Testis (tissue), 3 donors: ENCODE data around the gene SLC9A9. TPM values are rescaled to one million over a fixed set of nuclear protein-coding genes. Genes with fewer than 3 reads are reported as not detected.

ENCODE experiments used
- DNase-seq: peaks from one replicate; pipeline ENCODE4 v3.0.0-alpha.2; 2019
- H3K27ac ChIP-seq, 2 donors: fragments of 200-600 bp; sonication (generic); one replicate each; pipeline ENCODE4 v1.5.1; 2019
- H3K27me3 ChIP-seq: fragments of 200-600 bp; sonication (generic); one replicate; pipeline ENCODE4 v1.5.1; 2019
- H3K36me3 ChIP-seq: fragments of 200-600 bp; sonication (generic); one replicate; pipeline ENCODE4 v1.5.1; 2017; ENCODE audit warnings: low read depth; ENCODE audit errors: missing control alignments
- H3K4me1 ChIP-seq: fragments of 200-600 bp; sonication (generic); one replicate; pipeline ENCODE4 v1.5.1; 2019
- H3K4me3 ChIP-seq, 2 donors: fragments of 200-600 bp; sonication (generic); one replicate each; pipeline ENCODE4 v1.5.1; 2017 to 2019
- H3K9me3 ChIP-seq: fragments of 200-600 bp; sonication (generic); one replicate; pipeline ENCODE4 v1.5.1; 2017
- POLR2A ChIP-seq: fragments of 450-650 bp; IDR thresholded peaks from one replicate; pipeline ENCODE4 v1.6.1; 2017; ENCODE audit warnings: antibody characterized with exemption, mild to moderate bottlenecking, moderate library complexity
- WGBS, 2 donors: methylation state at CpG; one replicate each; pipeline ENCODE4 v1.1.5; 2018; 5-methylcytosine and 5-hydroxymethylcytosine counted together
- intact Hi-C: fragments of 100-400 bp; cut with DNase I; formaldehyde crosslinking; loops from one replicate; pipeline ENCODE4 v1.15.1; 2023; ENCODE audit warnings: low total_unique reads
- polyA plus RNA-seq: library from polyadenylated mRNA; stranded (reverse); fragments of 350-450 nt; fragmentation: Illumina TruSeq; extraction: RNeasy Lipid Tissue Mini Kit (QIAGEN cat#74804); gene quantifications from one replicate; pipeline ENCODE4 v1.2.3, GENCODE V29; 2014; ENCODE audit warnings: low read depth, low replicate concordance; ENCODE audit not compliant: insufficient read depth
- total RNA-seq, 2 donors: library from RNA; depleted of rRNA; stranded (reverse); fragments of >200 nt; gene quantifications; one replicate each; pipeline ENCODE4 v1.2.3, GENCODE V29; 2016
- TF ChIP-seq, protein P1 (sequence below), 3 experiments: fragments of 450-650 bp in 2 of 3; fragments of 200-600 bp in 1 of 3; sonication (generic) in 1 of 3; IDR thresholded peaks; one replicate each; pipeline ENCODE4 v1.5.1; 2016 to 2019; ENCODE audit warnings: antibody characterized with exemption in 3 of 3, mild to moderate bottlenecking in 2 of 3, moderate library complexity in 1 of 3

Gene SLC9A9
- total and polyA plus RNA-seq, 3 donors from 2014 or later: 2.7 to 6.6 (median 4.3) TPM

DNA sequence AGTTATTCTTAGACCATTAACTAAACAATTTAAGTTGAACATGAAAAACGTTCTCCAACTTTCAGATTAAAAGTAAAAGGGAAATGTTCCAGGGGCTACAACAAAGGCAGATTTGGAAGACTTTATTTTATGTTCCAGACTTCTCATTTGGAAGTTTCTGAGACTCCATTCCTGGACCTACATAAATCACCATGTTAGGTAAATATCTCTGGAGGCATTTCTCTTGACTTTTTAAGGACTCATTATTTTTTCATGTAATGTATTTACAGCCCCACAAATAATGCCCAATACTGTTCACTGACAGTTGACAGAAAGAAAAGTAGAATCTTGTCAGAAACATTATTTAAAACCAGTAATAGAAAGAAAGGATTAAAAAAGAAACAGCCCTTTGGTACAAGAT lies 352.1 kb downstream of the SLC9A9 start:
- Histone ChIP-seq H3K27me3 (no peaks in the 10 kb centered on the region), H3K27ac (no peak overlapping the region), H3K9me3 (no peaks in the 10 kb centered on the region), H3K4me1 (no peaks in the 10 kb centered on the region), H3K36me3 (no peaks in the 10 kb centered on the region), H3K4me3 (no peak overlapping the region)
- no peak for TF ChIP-seq POLR2A
- TF ChIP-seq, protein P1, sequence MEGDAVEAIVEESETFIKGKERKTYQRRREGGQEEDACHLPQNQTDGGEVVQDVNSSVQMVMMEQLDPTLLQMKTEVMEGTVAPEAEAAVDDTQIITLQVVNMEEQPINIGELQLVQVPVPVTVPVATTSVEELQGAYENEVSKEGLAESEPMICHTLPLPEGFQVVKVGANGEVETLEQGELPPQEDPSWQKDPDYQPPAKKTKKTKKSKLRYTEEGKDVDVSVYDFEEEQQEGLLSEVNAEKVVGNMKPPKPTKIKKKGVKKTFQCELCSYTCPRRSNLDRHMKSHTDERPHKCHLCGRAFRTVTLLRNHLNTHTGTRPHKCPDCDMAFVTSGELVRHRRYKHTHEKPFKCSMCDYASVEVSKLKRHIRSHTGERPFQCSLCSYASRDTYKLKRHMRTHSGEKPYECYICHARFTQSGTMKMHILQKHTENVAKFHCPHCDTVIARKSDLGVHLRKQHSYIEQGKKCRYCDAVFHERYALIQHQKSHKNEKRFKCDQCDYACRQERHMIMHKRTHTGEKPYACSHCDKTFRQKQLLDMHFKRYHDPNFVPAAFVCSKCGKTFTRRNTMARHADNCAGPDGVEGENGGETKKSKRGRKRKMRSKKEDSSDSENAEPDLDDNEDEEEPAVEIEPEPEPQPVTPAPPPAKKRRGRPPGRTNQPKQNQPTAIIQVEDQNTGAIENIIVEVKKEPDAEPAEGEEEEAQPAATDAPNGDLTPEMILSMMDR (IDR thresholded peaks at IDR 0.05): no peak
- 25 to 38% methylated on average over 1 of the region's 1 CpG for WGBS, 2 donors
- intact Hi-C loops: no loop called here
- DNase-seq: no peak

DNA sequence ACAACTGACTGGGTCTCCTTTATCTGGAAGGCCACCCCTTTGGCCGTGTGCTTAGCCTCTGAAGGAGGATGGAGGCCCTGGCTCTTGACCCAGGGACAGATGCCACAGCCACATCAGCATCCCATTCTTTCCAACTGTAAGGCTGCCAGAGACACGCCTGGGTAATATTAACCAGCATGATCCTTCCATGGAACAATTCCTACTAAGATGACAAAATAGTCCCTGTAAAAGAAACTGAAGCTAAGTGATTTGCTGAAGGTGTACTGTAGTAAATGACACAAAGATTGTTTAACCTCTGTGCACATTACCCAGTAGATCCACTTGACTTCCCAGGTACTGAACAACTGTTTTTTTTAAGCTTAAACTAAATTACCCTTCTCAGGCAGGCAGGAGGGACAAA lies 352.7 kb downstream of the SLC9A9 start:
- H3K27ac ChIP-seq: no peak overlapping the region
- no peak for DNase-seq
- H3K9me3 ChIP-seq: no peaks in the 10 kb centered on the region
- H3K4me3 ChIP-seq: no peak overlapping the region
- intact Hi-C loops: no loop called here
- no peaks in the 10 kb centered on the region for H3K27me3 ChIP-seq
- no peaks in the 10 kb centered on the region for H3K36me3 ChIP-seq
- TF ChIP-seq, protein P1 (IDR thresholded peaks at IDR 0.05): no peak
- WGBS, 2 donors: 64 to 69% methylated on average over 2 of the region's 2 CpGs
- no peaks in the 10 kb centered on the region for H3K4me1 ChIP-seq

DNA sequence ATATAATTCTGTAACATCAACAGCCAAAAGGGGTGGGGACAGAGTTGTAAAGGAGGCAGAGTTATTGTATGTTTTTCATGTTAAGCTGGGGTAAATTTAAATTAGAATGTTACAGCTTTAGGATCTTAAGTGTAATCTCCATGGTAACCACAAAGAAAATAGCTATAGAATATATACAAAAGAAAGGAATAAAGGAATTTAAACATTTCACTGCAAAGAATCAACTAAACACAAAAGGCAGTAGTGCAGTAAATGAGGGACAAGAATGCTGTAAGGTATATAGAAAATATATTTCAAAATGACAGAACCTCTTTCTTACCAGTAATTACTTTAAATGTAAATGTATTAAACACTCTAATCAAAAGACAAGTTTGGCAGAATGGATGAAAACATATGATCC lies 361.7 kb downstream of the SLC9A9 start:
- Histone ChIP-seq H3K27me3 (no peaks in the 10 kb centered on the region), H3K4me1 (no peaks in the 10 kb centered on the region), H3K9me3 (no peaks in the 10 kb centered on the region), H3K27ac (no peak overlapping the region), H3K36me3 (no peaks in the 10 kb centered on the region), H3K4me3 (no peak overlapping the region)
- TF ChIP-seq POLR2A: no peak
- TF ChIP-seq, protein P1 (IDR thresholded peaks at IDR 0.05): no peak
- intact Hi-C loops: no loop called here
- DNase-seq: no peak

GRCh38 chr3:143484846-143485512 lies 363.3 kb downstream of the SLC9A9 start:
- Histone ChIP-seq H3K36me3 (no peaks in the 10 kb centered on the region), H3K4me1 (no peaks in the 10 kb centered on the region), H3K4me3 (no peak overlapping the region), H3K27ac (no peak overlapping the region), H3K9me3 (no peaks in the 10 kb centered on the region), H3K27me3 (no peaks in the 10 kb centered on the region)
- intact Hi-C loops: no loop called here
- DNase-seq: no peak
- 44 to 55% methylated on average over 4 of the region's 4 CpGs for WGBS, 2 donors
- TF ChIP-seq, protein P1 (IDR thresholded peaks at IDR 0.05): no peak
- TF ChIP-seq POLR2A: no peak

- no peaks in the 10 kb centered on the region for H3K4me1 ChIP-seq
Measured at GRCh38 chr3:143483214-143483613, 365.1 kb downstream of the SLC9A9 start.

More at GRCh38 chr3:143483214-143483613, 365.1 kb downstream of the SLC9A9 start:
- Histone ChIP-seq H3K27me3 (no peaks in the 10 kb centered on the region), H3K9me3 (no peaks in the 10 kb centered on the region), H3K36me3 (no peaks in the 10 kb centered on the region), H3K27ac (no peak overlapping the region), H3K4me3 (no peak overlapping the region)
- TF ChIP-seq POLR2A: no peak
- TF ChIP-seq, protein P1 (IDR thresholded peaks at IDR 0.05): no peak
- DNase-seq: no peak
- intact Hi-C loops: no loop called here
